Measurements from ENCODE around the gene CYP8B1.

Gene CYP8B1

DNA sequence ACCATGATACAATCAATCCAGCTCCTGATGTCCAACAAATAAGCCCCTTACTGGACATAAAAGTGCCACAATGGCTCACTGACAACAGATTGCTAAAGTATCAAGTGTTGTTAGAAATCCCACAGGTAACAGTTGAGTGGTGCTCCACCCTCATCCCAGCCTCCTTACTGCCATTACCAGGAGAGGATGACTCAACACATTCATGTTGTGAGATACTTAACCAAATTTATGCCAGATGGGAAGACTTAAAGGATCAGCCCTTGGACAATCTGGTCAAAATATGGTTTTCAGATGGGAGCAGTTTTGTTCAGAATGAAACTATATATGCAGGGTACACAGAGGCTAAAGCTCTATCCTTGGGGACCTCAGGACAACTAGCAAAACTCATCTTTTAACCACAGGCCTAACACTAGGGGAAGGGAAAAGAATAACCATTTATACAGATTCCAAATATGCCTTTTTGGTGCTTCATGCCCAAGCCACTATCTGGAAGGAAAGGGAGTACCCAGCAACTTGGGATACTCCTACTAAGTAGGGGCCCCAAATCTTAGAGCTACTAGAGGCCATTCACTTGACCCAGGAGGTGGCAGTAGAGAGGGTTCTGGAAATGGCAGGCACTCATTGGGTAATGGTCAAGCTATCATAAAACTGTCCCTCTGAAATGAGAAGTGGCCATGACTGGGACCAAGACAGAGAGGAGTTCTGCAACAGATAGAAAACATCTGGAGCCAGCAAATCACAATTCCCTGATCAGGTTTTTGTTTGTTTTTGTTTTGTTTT lies 23.4 kb upstream of the CYP8B1 start:
- no peak overlapping the region for H3K27ac ChIP-seq (ENCODE audit: insufficient read depth in 1 of 2, low read depth in 1 of 2, low read length in 2 of 2, poor library complexity in 1 of 2, severe bottlenecking in 2 of 2)
- H3K4me1 ChIP-seq (ENCODE audit: control extremely low read depth in 1 of 4, control insufficient read depth in 4 of 4, insufficient read depth in 4 of 4, low read length in 3 of 4) = peaks cover 0 to 3% (median 0%) of the 10 kb centered on the region in 4 experiments
- no peak overlapping the region for H3K4me3 ChIP-seq (ENCODE audit: control insufficient read depth in 1 of 7, extremely low read depth in 1 of 7, insufficient read depth in 4 of 7, low read depth in 2 of 7, low read length in 6 of 7)
- CTCF ChIA-PET = no interaction called here
- peaks cover 0 to 10% (median 3%) of the 10 kb centered on the region in 5 experiments for H3K9me3 ChIP-seq (ENCODE audit: control extremely low read depth in 1 of 5, control insufficient read depth in 4 of 5, insufficient read depth in 2 of 5, low read depth in 1 of 5, low read length in 4 of 5)
- no peaks in the 10 kb centered on the region for H3K27me3 ChIP-seq (replicated peaks in 2 of 5; ENCODE audit: control insufficient read depth in 4 of 5, insufficient read depth in 5 of 5, low read length in 4 of 5)
- no peaks in the 10 kb centered on the region for H3K36me3 ChIP-seq (ENCODE audit: control insufficient read depth in 4 of 4, insufficient read depth in 4 of 4, low read length in 3 of 4)
- no peak for DNase-seq
- POLR2A ChIA-PET = no interaction called here

GRCh38 chr3:42895580-42895868 lies 19.8 kb upstream of the CYP8B1 start:
- Histone ChIP-seq H3K27me3 (replicated peaks in 2 of 5; ENCODE audit: control insufficient read depth in 4 of 5, insufficient read depth in 5 of 5, low read length in 4 of 5) (no peaks in the 10 kb centered on the region), H3K4me3 (ENCODE audit: control insufficient read depth in 1 of 7, extremely low read depth in 1 of 7, insufficient read depth in 4 of 7, low read depth in 2 of 7, low read length in 6 of 7) (no peak overlapping the region), H3K4me1 (ENCODE audit: control extremely low read depth in 1 of 4, control insufficient read depth in 4 of 4, insufficient read depth in 4 of 4, low read length in 3 of 4) (peaks cover 0 to 3% (median 0%) of the 10 kb centered on the region in 4 experiments), H3K9me3 (ENCODE audit: control extremely low read depth in 1 of 5, control insufficient read depth in 4 of 5, insufficient read depth in 2 of 5, low read depth in 1 of 5, low read length in 4 of 5) (peaks cover 0 to 3% (median 0%) of the 10 kb centered on the region in 5 experiments), H3K27ac (ENCODE audit: insufficient read depth in 1 of 2, low read depth in 1 of 2, low read length in 2 of 2, poor library complexity in 1 of 2, severe bottlenecking in 2 of 2) (no peak overlapping the region), H3K36me3 (ENCODE audit: control insufficient read depth in 4 of 4, insufficient read depth in 4 of 4, low read length in 3 of 4) (no peaks in the 10 kb centered on the region)
- no peak for DNase-seq
- POLR2A ChIA-PET = no interaction called here
- CTCF ChIA-PET = no interaction called here

GRCh38 chr3:42894698-42895579 lies 19.3 kb upstream of the CYP8B1 start:
- peak in 2 of 3 donors; percentile 47 to 63 for DNase-seq
- POLR2A ChIA-PET = no interaction called here
- CTCF ChIA-PET = interaction anchor here (0.6 kb wide), 1 partner anchor 40 kb away, joined by 3 read pairs; no protein-coding TSS in a partner anchor
- H3K4me3 ChIP-seq (ENCODE audit: control insufficient read depth in 1 of 7, extremely low read depth in 1 of 7, insufficient read depth in 4 of 7, low read depth in 2 of 7, low read length in 6 of 7) = no peak overlapping the region
- H3K36me3 ChIP-seq (ENCODE audit: control insufficient read depth in 4 of 4, insufficient read depth in 4 of 4, low read length in 3 of 4) = no peaks in the 10 kb centered on the region
- WGBS (ENCODE audit: insufficient coverage) = 100% methylated on average over 1 of the region's 3 CpGs
- H3K9me3 ChIP-seq (ENCODE audit: control extremely low read depth in 1 of 5, control insufficient read depth in 4 of 5, insufficient read depth in 2 of 5, low read depth in 1 of 5, low read length in 4 of 5) = peaks cover 0 to 1% (median 0%) of the 10 kb centered on the region in 5 experiments
- H3K27ac ChIP-seq (ENCODE audit: insufficient read depth in 1 of 2, low read depth in 1 of 2, low read length in 2 of 2, poor library complexity in 1 of 2, severe bottlenecking in 2 of 2) = no peak overlapping the region
- H3K27me3 ChIP-seq (replicated peaks in 2 of 5; ENCODE audit: control insufficient read depth in 4 of 5, insufficient read depth in 5 of 5, low read length in 4 of 5) = no peaks in the 10 kb centered on the region
- H3K4me1 ChIP-seq (ENCODE audit: control extremely low read depth in 1 of 4, control insufficient read depth in 4 of 4, insufficient read depth in 4 of 4, low read length in 3 of 4) = peaks cover 0 to 3% (median 0%) of the 10 kb centered on the region in 4 experiments

DNA sequence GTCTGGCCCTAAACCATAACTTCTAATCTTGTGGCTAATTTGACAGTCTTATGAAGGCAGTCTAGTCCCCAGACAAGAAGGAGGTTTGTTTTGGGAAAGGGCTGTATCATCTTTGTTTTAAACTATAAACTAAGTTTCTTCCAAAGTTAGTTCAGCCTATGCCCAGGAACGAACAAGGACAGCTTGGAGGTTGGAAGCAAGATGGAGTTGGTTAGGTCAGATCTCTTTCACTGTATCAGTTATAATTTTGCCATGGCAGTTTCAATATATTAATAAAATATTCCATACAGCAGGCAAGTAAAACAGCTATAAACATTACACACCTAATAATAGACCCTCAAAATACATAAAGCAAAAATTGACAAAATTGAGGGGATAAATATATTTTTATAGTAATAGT lies 17.1 kb upstream of the CYP8B1 start:
- H3K36me3 ChIP-seq (ENCODE audit: control insufficient read depth in 4 of 4, insufficient read depth in 4 of 4, low read length in 3 of 4) = no peaks in the 10 kb centered on the region
- no peaks in the 10 kb centered on the region for H3K9me3 ChIP-seq (ENCODE audit: control extremely low read depth in 1 of 5, control insufficient read depth in 4 of 5, insufficient read depth in 2 of 5, low read depth in 1 of 5, low read length in 4 of 5)
- no peak overlapping the region for H3K4me3 ChIP-seq (ENCODE audit: control insufficient read depth in 1 of 7, extremely low read depth in 1 of 7, insufficient read depth in 4 of 7, low read depth in 2 of 7, low read length in 6 of 7)
- ChIA-PET CTCF (interaction anchor here (1.5 kb wide), 1 partner anchor 11 kb away, joined by 6 read pairs; no protein-coding TSS in a partner anchor), POLR2A (no interaction called here)
- no peak for DNase-seq
- peaks cover 0 to 3% (median 0%) of the 10 kb centered on the region in 4 experiments for H3K4me1 ChIP-seq (ENCODE audit: control extremely low read depth in 1 of 4, control insufficient read depth in 4 of 4, insufficient read depth in 4 of 4, low read length in 3 of 4)
- H3K27me3 ChIP-seq (replicated peaks in 2 of 5; ENCODE audit: control insufficient read depth in 4 of 5, insufficient read depth in 5 of 5, low read length in 4 of 5) = no peaks in the 10 kb centered on the region
- no peak overlapping the region for H3K27ac ChIP-seq (ENCODE audit: insufficient read depth in 1 of 2, low read depth in 1 of 2, low read length in 2 of 2, poor library complexity in 1 of 2, severe bottlenecking in 2 of 2)
- no CpG with 5 or more reads among the region's 1 CpG for WGBS (ENCODE audit: insufficient coverage)

DNA sequence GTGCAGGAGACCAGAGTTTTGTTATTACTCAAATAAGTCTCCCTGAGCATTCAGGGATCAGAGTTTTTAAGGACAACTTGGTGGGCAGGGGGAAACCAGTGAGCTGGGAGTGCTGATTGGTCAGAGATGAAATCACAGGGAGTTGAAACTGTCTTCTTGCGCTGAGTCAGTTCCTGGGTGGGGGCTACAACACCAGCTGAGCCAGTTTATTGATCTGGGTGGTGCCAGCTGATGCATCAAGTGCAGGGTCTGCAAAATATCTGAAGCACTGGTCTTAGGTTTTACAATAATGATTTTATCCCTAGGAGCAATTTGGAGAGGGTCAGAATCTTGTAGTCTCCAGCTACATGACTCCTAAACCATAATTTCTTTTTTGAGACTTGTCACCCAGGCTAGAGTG lies 16.5 kb upstream of the CYP8B1 start:
- H3K27ac ChIP-seq (ENCODE audit: insufficient read depth in 1 of 2, low read depth in 1 of 2, low read length in 2 of 2, poor library complexity in 1 of 2, severe bottlenecking in 2 of 2) = no peak overlapping the region
- H3K36me3 ChIP-seq (ENCODE audit: control insufficient read depth in 4 of 4, insufficient read depth in 4 of 4, low read length in 3 of 4) = no peaks in the 10 kb centered on the region
- DNase-seq = no peak
- H3K4me3 ChIP-seq (ENCODE audit: control insufficient read depth in 1 of 7, extremely low read depth in 1 of 7, insufficient read depth in 4 of 7, low read depth in 2 of 7, low read length in 6 of 7) = no peak overlapping the region
- ChIA-PET CTCF (no interaction called here), POLR2A (no interaction called here)
- WGBS (ENCODE audit: insufficient coverage) = 100% methylated on average over 1 of the region's 1 CpG
- H3K27me3 ChIP-seq (replicated peaks in 2 of 5; ENCODE audit: control insufficient read depth in 4 of 5, insufficient read depth in 5 of 5, low read length in 4 of 5) = no peaks in the 10 kb centered on the region
- no peaks in the 10 kb centered on the region for H3K9me3 ChIP-seq (ENCODE audit: control extremely low read depth in 1 of 5, control insufficient read depth in 4 of 5, insufficient read depth in 2 of 5, low read depth in 1 of 5, low read length in 4 of 5)
- H3K4me1 ChIP-seq (ENCODE audit: control extremely low read depth in 1 of 4, control insufficient read depth in 4 of 4, insufficient read depth in 4 of 4, low read length in 3 of 4) = peaks cover 0 to 3% (median 0%) of the 10 kb centered on the region in 4 experiments

DNA sequence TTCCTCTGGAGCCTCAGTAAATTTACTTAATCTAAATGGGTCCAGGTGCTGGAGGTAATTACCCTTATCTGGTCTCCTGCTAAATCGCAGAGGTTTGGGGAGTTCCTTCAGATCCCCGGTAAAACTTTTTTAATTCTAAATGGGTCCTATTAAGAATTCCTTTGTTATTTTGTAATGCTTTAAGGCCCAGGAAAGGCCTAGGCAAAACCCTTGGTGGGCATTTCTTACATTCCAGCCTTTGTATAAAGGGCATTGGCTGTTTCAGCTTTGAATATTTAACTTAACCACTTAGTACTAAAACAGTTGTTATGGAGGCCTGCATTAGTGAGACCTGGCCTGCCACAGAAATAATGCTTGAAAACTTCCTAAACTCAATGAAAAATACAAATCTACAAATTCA lies 15.4 kb upstream of the CYP8B1 start:
- no peak overlapping the region for H3K4me3 ChIP-seq (ENCODE audit: control insufficient read depth in 1 of 7, extremely low read depth in 1 of 7, insufficient read depth in 4 of 7, low read depth in 2 of 7, low read length in 6 of 7)
- peaks cover 0 to 3% (median 0%) of the 10 kb centered on the region in 4 experiments for H3K4me1 ChIP-seq (ENCODE audit: control extremely low read depth in 1 of 4, control insufficient read depth in 4 of 4, insufficient read depth in 4 of 4, low read length in 3 of 4)
- no peaks in the 10 kb centered on the region for H3K36me3 ChIP-seq (ENCODE audit: control insufficient read depth in 4 of 4, insufficient read depth in 4 of 4, low read length in 3 of 4)
- no peaks in the 10 kb centered on the region for H3K9me3 ChIP-seq (ENCODE audit: control extremely low read depth in 1 of 5, control insufficient read depth in 4 of 5, insufficient read depth in 2 of 5, low read depth in 1 of 5, low read length in 4 of 5)
- WGBS (ENCODE audit: insufficient coverage) = no CpG with 5 or more reads among the region's 2 CpGs
- H3K27ac ChIP-seq (ENCODE audit: insufficient read depth in 1 of 2, low read depth in 1 of 2, low read length in 2 of 2, poor library complexity in 1 of 2, severe bottlenecking in 2 of 2) = no peak overlapping the region
- no peak for DNase-seq
- ChIA-PET CTCF (interaction anchor here (0.9 kb wide), 1 partner anchor 75 kb away, joined by 3 read pairs; no protein-coding TSS in a partner anchor), POLR2A (no interaction called here)
- no peaks in the 10 kb centered on the region for H3K27me3 ChIP-seq (replicated peaks in 2 of 5; ENCODE audit: control insufficient read depth in 4 of 5, insufficient read depth in 5 of 5, low read length in 4 of 5)

GRCh38 chr3:42887084-42887483 lies 11.4 kb upstream of the CYP8B1 start:
- H3K9me3 ChIP-seq (ENCODE audit: control extremely low read depth in 1 of 5, control insufficient read depth in 4 of 5, insufficient read depth in 2 of 5, low read depth in 1 of 5, low read length in 4 of 5) = no peaks in the 10 kb centered on the region
- peaks cover 0 to 7% (median 0%) of the 10 kb centered on the region in 4 experiments for H3K4me1 ChIP-seq (ENCODE audit: control extremely low read depth in 1 of 4, control insufficient read depth in 4 of 4, insufficient read depth in 4 of 4, low read length in 3 of 4)
- 86% methylated on average over 2 of the region's 3 CpGs for WGBS (ENCODE audit: insufficient coverage)
- CTCF ChIA-PET = interaction anchor here (1.5 kb wide), 1 partner anchor 56 kb away, joined by 4 read pairs; no protein-coding TSS in a partner anchor
- DNase-seq = no peak
- no peaks in the 10 kb centered on the region for H3K27me3 ChIP-seq (replicated peaks in 2 of 5; ENCODE audit: control insufficient read depth in 4 of 5, insufficient read depth in 5 of 5, low read length in 4 of 5)
- no peak overlapping the region for H3K27ac ChIP-seq (ENCODE audit: insufficient read depth in 1 of 2, low read depth in 1 of 2, low read length in 2 of 2, poor library complexity in 1 of 2, severe bottlenecking in 2 of 2)
- H3K4me3 ChIP-seq (ENCODE audit: control insufficient read depth in 1 of 7, extremely low read depth in 1 of 7, insufficient read depth in 4 of 7, low read depth in 2 of 7, low read length in 6 of 7) = no peak overlapping the region
- H3K36me3 ChIP-seq (ENCODE audit: control insufficient read depth in 4 of 4, insufficient read depth in 4 of 4, low read length in 3 of 4) = no peaks in the 10 kb centered on the region
- POLR2A ChIA-PET = no interaction called here
